BE2C (cell line): ENCODE data around the gene CLN6.

ENCODE experiments used
- DNase-seq: peaks from one replicate; pipeline ENCODE4 v3.0.0-alpha.2; 2020
- H3K27me3 ChIP-seq: fragments of 250-450 bp; sonication (Bioruptor Pico); 2 replicates; pipeline ENCODE4 v1.5.1; 2020; ENCODE audit warnings: mild to moderate bottlenecking
- H3K36me3 ChIP-seq: fragments of 250-450 bp; sonication (Bioruptor Pico); 2 replicates; pipeline ENCODE4 v1.5.1; 2020; ENCODE audit warnings: mild to moderate bottlenecking
- H3K4me1 ChIP-seq: fragments of 250-450 bp; sonication (Bioruptor Pico); 2 replicates; pipeline ENCODE4 v1.5.1; 2020
- H3K4me3 ChIP-seq: 2 replicates; pipeline ENCODE4 v1.5.1; 2011; ENCODE audit warnings: low read depth, low read length
- H3K9me3 ChIP-seq: fragments of 250-450 bp; sonication (Bioruptor Pico); 2 replicates; pipeline ENCODE4 v1.5.1; 2020
- CTCF ChIP-seq: IDR thresholded peaks from 2 replicates; pipeline ENCODE4 v1.5.1; 2012; ENCODE audit warnings: mild to moderate bottlenecking, low read depth, low read length

CLN6 gene

GRCh38 chr15:68268405-68268804 is 38.9 kb upstream of the CLN6 start:
- Histone ChIP-seq H3K4me1 (peaks cover 17% of the 10 kb centered on the region), H3K27me3 (peaks cover 17% of the 10 kb centered on the region), H3K9me3 (no peaks in the 10 kb centered on the region), H3K4me3 (no peak overlapping the region), H3K36me3 (no peaks in the 10 kb centered on the region)
- DNase-seq = no peak
- no peak for TF ChIP-seq CTCF

GRCh38 chr15:68265674-68266073 is 36.1 kb upstream of the CLN6 start:
- DNase-seq = no peak
- no peaks in the 10 kb centered on the region for H3K4me1 ChIP-seq
- H3K36me3 ChIP-seq = no peaks in the 10 kb centered on the region
- H3K4me3 ChIP-seq = no peak overlapping the region
- H3K27me3 ChIP-seq = peaks cover 20% of the 10 kb centered on the region
- H3K9me3 ChIP-seq = no peaks in the 10 kb centered on the region
- no peak for TF ChIP-seq CTCF

GRCh38 chr15:68265081-68265480 is 35.6 kb upstream of the CLN6 start:
- no peaks in the 10 kb centered on the region for H3K9me3 ChIP-seq
- no peaks in the 10 kb centered on the region for H3K36me3 ChIP-seq
- H3K4me1 ChIP-seq = no peaks in the 10 kb centered on the region
- peaks cover 20% of the 10 kb centered on the region for H3K27me3 ChIP-seq
- no peak for TF ChIP-seq CTCF
- H3K4me3 ChIP-seq = no peak overlapping the region
- no peak for DNase-seq

GRCh38 chr15:68264282-68264681 is 34.8 kb upstream of the CLN6 start:
- Histone ChIP-seq H3K27me3 (peaks cover 20% of the 10 kb centered on the region), H3K36me3 (no peaks in the 10 kb centered on the region), H3K4me3 (no peak overlapping the region), H3K4me1 (no peaks in the 10 kb centered on the region), H3K9me3 (no peaks in the 10 kb centered on the region)
- no peak for DNase-seq
- no peak for TF ChIP-seq CTCF

GRCh38 chr15:68262514-68263356 is 33.2 kb upstream of the CLN6 start:
- no peak overlapping the region for H3K4me3 ChIP-seq
- H3K27me3 ChIP-seq = peaks cover 20% of the 10 kb centered on the region
- no peaks in the 10 kb centered on the region for H3K36me3 ChIP-seq
- H3K4me1 ChIP-seq = no peaks in the 10 kb centered on the region
- no peak for DNase-seq
- H3K9me3 ChIP-seq = no peaks in the 10 kb centered on the region
- no peak for TF ChIP-seq CTCF

- Histone ChIP-seq H3K36me3 (no peaks in the 10 kb centered on the region), H3K4me1 (no peaks in the 10 kb centered on the region), H3K27me3 (peaks cover 20% of the 10 kb centered on the region), H3K9me3 (no peaks in the 10 kb centered on the region), H3K4me3 (no peak overlapping the region)
- no peak for TF ChIP-seq CTCF
- DNase-seq = no peak
These were observed 32.5 kb upstream of the CLN6 start for GRCh38 chr15:68261980-68262379.
